Stimulated activated memory B cell treated with anti-CD40 and anti-IgM and Interleukin-4, amounts not matched to agents 10 μg/mL and 1 μg/mL and 100 μg/mL, for 72 hours (primary cell): Measurements from ENCODE around the gene ZBTB7C.

Source experiments
- ATAC-seq: fragments of 150-1000 bp; cut with Tn5 transposase; 2 replicates; pipeline ENCODE4 v1.10.0; 2021
- H3K27ac Mint-ChIP-seq: one replicate; pipeline ENCODE4 v1.8.0; 2022; ENCODE audit warnings: mild to moderate bottlenecking, mixed read lengths
- H3K27me3 Mint-ChIP-seq: one replicate; pipeline ENCODE4 v1.8.0; 2022; ENCODE audit warnings: mixed read lengths
- H3K36me3 Mint-ChIP-seq: one replicate; pipeline ENCODE4 v1.8.0; 2022; ENCODE audit warnings: mixed read lengths
- H3K4me1 Mint-ChIP-seq: one replicate; pipeline ENCODE4 v1.8.0; 2022; ENCODE audit warnings: mixed read lengths
- H3K4me3 Mint-ChIP-seq: one replicate; pipeline ENCODE4 v1.8.0; 2022; ENCODE audit warnings: mild to moderate bottlenecking, moderate library complexity, mixed read lengths
- H3K9me3 Mint-ChIP-seq: one replicate; pipeline ENCODE4 v1.8.0; 2022; ENCODE audit warnings: mixed read lengths

Gene ZBTB7C

GRCh38 chr18:48139431-48140347 is 269.5 kb downstream of the ZBTB7C start:
- H3K4me1 Mint-ChIP-seq: no peaks in the 10 kb centered on the region
- no peaks in the 10 kb centered on the region for H3K36me3 Mint-ChIP-seq
- ATAC-seq: no peak
- H3K27me3 Mint-ChIP-seq: peaks cover 50% of the 10 kb centered on the region
- no peaks in the 10 kb centered on the region for H3K9me3 Mint-ChIP-seq
- no peak overlapping the region for H3K27ac Mint-ChIP-seq
- H3K4me3 Mint-ChIP-seq: no peak overlapping the region

GRCh38 chr18:48138660-48139430 is 270.3 kb downstream of the ZBTB7C start:
- Mint-ChIP-seq H3K27ac (no peak overlapping the region), H3K27me3 (peaks cover 50% of the 10 kb centered on the region), H3K9me3 (no peaks in the 10 kb centered on the region), H3K4me3 (no peak overlapping the region), H3K36me3 (no peaks in the 10 kb centered on the region), H3K4me1 (no peaks in the 10 kb centered on the region)
- peak; percentile 26 for ATAC-seq

- Mint-ChIP-seq H3K4me1 (no peaks in the 10 kb centered on the region), H3K9me3 (no peaks in the 10 kb centered on the region), H3K27me3 (peaks cover 44% of the 10 kb centered on the region), H3K36me3 (no peaks in the 10 kb centered on the region), H3K27ac (no peak overlapping the region), H3K4me3 (no peak overlapping the region)
- ATAC-seq: no peak
Observed at GRCh38 chr18:48138210-48138609, 271.0 kb downstream of the ZBTB7C start.

GRCh38 chr18:48137374-48138081 is 271.7 kb downstream of the ZBTB7C start:
- Mint-ChIP-seq H3K4me1 (no peaks in the 10 kb centered on the region), H3K27me3 (peaks cover 41% of the 10 kb centered on the region), H3K36me3 (no peaks in the 10 kb centered on the region), H3K4me3 (no peak overlapping the region), H3K9me3 (no peaks in the 10 kb centered on the region), H3K27ac (no peak overlapping the region)
- ATAC-seq: no peak

GRCh38 chr18:48136827-48137373 is 272.3 kb downstream of the ZBTB7C start:
- no peaks in the 10 kb centered on the region for H3K4me1 Mint-ChIP-seq
- no peak overlapping the region for H3K27ac Mint-ChIP-seq
- no peak overlapping the region for H3K4me3 Mint-ChIP-seq
- H3K9me3 Mint-ChIP-seq: no peaks in the 10 kb centered on the region
- ATAC-seq: no peak
- peaks cover 41% of the 10 kb centered on the region for H3K27me3 Mint-ChIP-seq
- no peaks in the 10 kb centered on the region for H3K36me3 Mint-ChIP-seq

GRCh38 chr18:48136051-48136826 is 272.9 kb downstream of the ZBTB7C start:
- no peak for ATAC-seq
- Mint-ChIP-seq H3K4me1 (no peaks in the 10 kb centered on the region), H3K9me3 (no peaks in the 10 kb centered on the region), H3K27ac (no peak overlapping the region), H3K4me3 (no peak overlapping the region), H3K36me3 (no peaks in the 10 kb centered on the region), H3K27me3 (peaks cover 41% of the 10 kb centered on the region)

- Mint-ChIP-seq H3K4me3 (no peak overlapping the region), H3K36me3 (no peaks in the 10 kb centered on the region), H3K9me3 (no peaks in the 10 kb centered on the region), H3K27ac (no peak overlapping the region), H3K27me3 (peaks cover 41% of the 10 kb centered on the region), H3K4me1 (no peaks in the 10 kb centered on the region)
- ATAC-seq: no peak
Observed at GRCh38 chr18:48135436-48135966, 273.7 kb downstream of the ZBTB7C start.

- Mint-ChIP-seq H3K27me3 (peaks cover 41% of the 10 kb centered on the region), H3K4me3 (no peak overlapping the region), H3K27ac (no peak overlapping the region), H3K36me3 (no peaks in the 10 kb centered on the region), H3K4me1 (no peaks in the 10 kb centered on the region), H3K9me3 (no peaks in the 10 kb centered on the region)
- ATAC-seq: no peak
Observed at GRCh38 chr18:48134609-48135008, 274.6 kb downstream of the ZBTB7C start.

GRCh38 chr18:48133671-48134251 is 275.4 kb downstream of the ZBTB7C start:
- Mint-ChIP-seq H3K36me3 (no peaks in the 10 kb centered on the region), H3K27ac (no peak overlapping the region), H3K27me3 (peaks cover 41% of the 10 kb centered on the region), H3K4me3 (no peak overlapping the region), H3K4me1 (no peaks in the 10 kb centered on the region), H3K9me3 (no peaks in the 10 kb centered on the region)
- ATAC-seq: no peak

- Mint-ChIP-seq H3K9me3 (no peaks in the 10 kb centered on the region), H3K27me3 (peaks cover 41% of the 10 kb centered on the region)
Observed at GRCh38 chr18:48132797-48133655, 276.2 kb downstream of the ZBTB7C start.

GRCh38 chr18:48131042-48131441 is 278.1 kb downstream of the ZBTB7C start:
- no peak overlapping the region for H3K4me3 Mint-ChIP-seq
- no peaks in the 10 kb centered on the region for H3K4me1 Mint-ChIP-seq
- peaks cover 51% of the 10 kb centered on the region for H3K27me3 Mint-ChIP-seq
- H3K36me3 Mint-ChIP-seq: no peaks in the 10 kb centered on the region
- no peak overlapping the region for H3K27ac Mint-ChIP-seq
- no peaks in the 10 kb centered on the region for H3K9me3 Mint-ChIP-seq
- no peak for ATAC-seq

More at GRCh38 chr18:48132797-48133655, 276.2 kb downstream of the ZBTB7C start:
- Mint-ChIP-seq H3K4me1 (no peaks in the 10 kb centered on the region), H3K27ac (no peak overlapping the region), H3K4me3 (no peak overlapping the region), H3K36me3 (no peaks in the 10 kb centered on the region)
- ATAC-seq: no peak

- no peak for ATAC-seq
- no peaks in the 10 kb centered on the region for H3K36me3 Mint-ChIP-seq
- H3K27ac Mint-ChIP-seq: no peak overlapping the region
- no peak overlapping the region for H3K4me3 Mint-ChIP-seq
- H3K9me3 Mint-ChIP-seq: no peaks in the 10 kb centered on the region
- peaks cover 46% of the 10 kb centered on the region for H3K27me3 Mint-ChIP-seq
- H3K4me1 Mint-ChIP-seq: no peaks in the 10 kb centered on the region
Observed at GRCh38 chr18:48129621-48130082, 279.5 kb downstream of the ZBTB7C start.

GRCh38 chr18:48127606-48128005 is 281.6 kb downstream of the ZBTB7C start:
- no peaks in the 10 kb centered on the region for H3K9me3 Mint-ChIP-seq

More at GRCh38 chr18:48127606-48128005, 281.6 kb downstream of the ZBTB7C start:
- Mint-ChIP-seq H3K27me3 (peaks cover 44% of the 10 kb centered on the region), H3K36me3 (no peaks in the 10 kb centered on the region), H3K4me1 (no peaks in the 10 kb centered on the region), H3K27ac (no peak overlapping the region), H3K4me3 (no peak overlapping the region)
- ATAC-seq: no peak
